Activated CD4-positive, alpha-beta T cell treated with anti-CD3 and anti-CD28 coated beads, Interleukin-2, Interleukin-6, amounts not matched to agents 100 ng/mL and 50 ng/mL, durations not matched to agents 16 hours and 8 hours (primary cell): ENCODE measurements around the gene COPA.
A peak's percentile ranks its signal among the peaks of the same experiment; 100 is the strongest.

Source experiments
- DNase-seq: peaks from one replicate; pipeline ENCODE4 v3.0.0-alpha.2; 2020

COPA gene

GRCh38 chr1:160362168-160362957 lies 19.3 kb upstream of the COPA start:
- DNase-seq: no peak

GRCh38 chr1:160361814-160362167 lies 18.7 kb upstream of the COPA start:
- DNase-seq: no peak

- no peak for DNase-seq
Measured at GRCh38 chr1:160361199-160361598, 18.1 kb upstream of the COPA start.

- no peak for DNase-seq
Measured at GRCh38 chr1:160360227-160360695, 17.2 kb upstream of the COPA start.

- no peak for DNase-seq
Measured at GRCh38 chr1:160359559-160360226, 16.6 kb upstream of the COPA start.

GRCh38 chr1:160358073-160358472 lies 15.0 kb upstream of the COPA start:
- no peak for DNase-seq

GRCh38 chr1:160357286-160358002 lies 14.4 kb upstream of the COPA start:
- DNase-seq: no peak

- DNase-seq: peak; percentile 34
Measured at GRCh38 chr1:160354388-160354985, 11.4 kb upstream of the COPA start.

- DNase-seq: no peak
Measured at GRCh38 chr1:160353223-160353622, 10.2 kb upstream of the COPA start.

- DNase-seq: no peak
Measured at GRCh38 chr1:160352555-160352954, 9.5 kb upstream of the COPA start.

GRCh38 chr1:160351629-160352028 lies 8.6 kb upstream of the COPA start:
- no peak for DNase-seq

- no peak for DNase-seq
Measured at GRCh38 chr1:160346958-160347357, 3.9 kb upstream of the COPA start.

GRCh38 chr1:160346463-160346862 lies 3.4 kb upstream of the COPA start:
- DNase-seq: no peak

GRCh38 chr1:160344936-160345335 lies 1.9 kb upstream of the COPA start:
- DNase-seq: no peak

- DNase-seq: no peak
Measured at GRCh38 chr1:160344241-160344640, 1.2 kb upstream of the COPA start.

GRCh38 chr1:160342526-160342925 lies 524 bp downstream of the COPA start:
- peak; percentile 22 for DNase-seq

GRCh38 chr1:160340866-160341265 lies 2.2 kb downstream of the COPA start:
- DNase-seq: no peak

GRCh38 chr1:160340146-160340545 lies 2.9 kb downstream of the COPA start:
- DNase-seq: no peak

- DNase-seq: no peak
Measured at GRCh38 chr1:160338580-160338979, 4.5 kb downstream of the COPA start.

GRCh38 chr1:160332516-160332915 lies 10.5 kb downstream of the COPA start:
- DNase-seq: no peak

- DNase-seq: no peak
Measured at GRCh38 chr1:160330119-160330518, 12.9 kb downstream of the COPA start.

- DNase-seq: no peak
Measured at GRCh38 chr1:160328184-160328583, 14.9 kb downstream of the COPA start.

GRCh38 chr1:160326418-160326817 lies 16.6 kb downstream of the COPA start:
- no peak for DNase-seq
